ENCODE data around the gene BTBD9.
A peak's percentile ranks its signal among the peaks of the same experiment; 100 is the strongest.
"Not testable (repeated sequence)": the region's sequence is repeated elsewhere in the genome, so short reads cannot be mapped to it uniquely, and the experiment has no call there.

Gene BTBD9

DNA sequence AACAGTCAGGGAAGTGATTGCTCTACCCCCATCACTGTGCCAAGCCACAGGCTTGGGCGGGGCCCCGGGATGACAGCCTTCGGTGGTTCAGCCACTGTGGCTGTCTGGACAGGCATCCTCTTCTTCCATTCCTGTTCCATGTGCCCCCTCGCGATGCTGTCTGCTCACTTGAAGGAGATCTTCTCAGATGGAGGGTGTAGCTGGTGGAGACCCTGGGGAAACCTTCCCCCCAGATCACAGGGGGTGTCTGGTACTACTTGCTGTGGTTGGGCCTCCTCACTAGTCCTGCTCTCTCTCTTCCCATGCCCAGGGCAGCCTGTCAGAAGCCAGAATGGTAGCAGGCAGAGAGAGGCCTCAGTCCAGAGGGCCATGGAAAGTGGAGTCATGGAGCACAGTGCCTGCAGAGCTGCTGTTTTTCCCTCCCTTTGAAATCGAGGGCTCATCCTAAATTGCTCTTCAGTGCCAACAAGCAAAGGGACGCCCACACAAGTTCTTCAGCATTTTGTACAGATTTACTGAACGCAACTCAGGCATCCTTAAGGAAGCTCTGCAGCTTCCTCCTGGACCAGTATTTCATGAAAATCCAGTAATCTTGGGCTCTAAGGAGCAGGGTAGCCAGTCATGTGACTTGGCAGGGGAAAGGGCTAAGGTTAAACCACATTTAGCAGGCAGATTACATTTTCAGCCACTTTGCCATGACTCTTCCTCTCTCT, 493.6 kb downstream of the BTBD9 start:
- DNase-seq, result no peak
- in situ Hi-C loops (cut with HindIII; ENCODE audit: low pct_ligation_motif_present, low pct_unique_long_range_greater_than_20kb, low sequenced_read_pairs), result no loop called here

DNA sequence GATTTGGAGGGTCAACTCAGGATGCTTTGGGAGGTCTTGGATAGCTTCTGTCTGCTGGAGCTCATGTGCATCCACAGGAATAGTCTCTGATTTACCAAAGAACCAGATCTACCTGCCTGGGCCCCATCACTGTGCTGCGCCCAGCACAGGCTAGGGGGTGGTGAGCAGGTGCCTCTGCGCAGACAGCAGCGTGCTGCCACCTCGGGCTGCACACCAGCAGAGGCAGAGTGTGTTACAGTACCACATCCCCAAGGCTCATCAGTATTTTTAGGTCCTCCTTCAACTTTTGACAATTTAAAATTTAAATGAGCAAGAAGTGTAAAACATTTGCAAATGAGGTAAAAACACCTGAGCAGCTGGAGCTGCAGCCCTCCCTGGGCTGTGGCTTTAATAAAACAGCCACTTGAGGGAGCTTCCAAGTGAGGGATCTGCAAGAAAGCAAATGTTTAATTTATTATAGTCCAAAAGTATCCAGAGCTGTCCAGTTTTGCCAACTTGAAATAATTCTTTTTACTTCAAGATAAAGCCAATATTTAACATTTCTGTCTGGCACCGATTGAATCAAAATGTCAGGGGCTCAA, 495.3 kb downstream of the BTBD9 start:
- in situ Hi-C loops (cut with HindIII; ENCODE audit: low pct_ligation_motif_present, low pct_unique_long_range_greater_than_20kb, low sequenced_read_pairs), result no loop called here
- no peak for DNase-seq

GRCh38 chr6:38143191-38144150, 496.3 kb downstream of the BTBD9 start:
- in situ Hi-C loops (cut with HindIII; ENCODE audit: low pct_ligation_motif_present, low pct_unique_long_range_greater_than_20kb, low sequenced_read_pairs), result no loop called here
- DNase-seq, result no peak

DNA sequence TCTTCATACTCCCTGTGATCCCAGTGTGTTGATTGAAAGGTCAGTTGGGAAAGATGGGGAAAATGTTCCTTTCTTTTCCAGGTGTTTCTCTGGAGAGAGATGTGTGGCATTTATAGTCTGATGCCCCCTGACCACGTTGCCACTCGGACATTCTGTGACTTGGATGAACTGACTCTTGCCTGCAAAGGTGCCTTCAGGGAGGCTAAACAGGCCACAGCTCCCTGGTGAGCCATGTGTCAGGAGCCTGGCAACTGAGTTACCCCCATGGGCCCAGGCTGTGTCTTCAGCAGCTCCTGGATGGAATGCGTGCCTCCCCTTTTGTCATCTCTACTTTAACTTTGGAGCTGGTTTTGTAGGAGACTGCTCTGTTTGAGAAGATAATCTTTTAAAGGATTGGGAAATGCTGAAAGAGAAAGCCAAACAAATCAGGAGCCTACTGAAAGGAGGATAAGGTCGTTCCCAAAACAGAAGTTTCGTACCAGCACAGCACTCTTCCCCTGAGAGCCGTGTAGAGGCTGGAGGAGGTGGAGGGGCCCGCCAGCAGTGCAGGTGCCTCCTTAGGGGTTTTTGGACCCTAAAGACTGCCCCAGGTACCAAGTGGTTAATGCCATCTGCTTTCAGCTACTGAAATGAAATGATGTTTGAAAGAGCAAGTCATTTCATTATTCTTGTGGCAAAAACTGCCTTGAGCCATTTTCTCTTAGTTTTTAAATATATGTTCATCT, 497.4 kb downstream of the BTBD9 start:
- in situ Hi-C loops (cut with HindIII; ENCODE audit: low pct_ligation_motif_present, low pct_unique_long_range_greater_than_20kb, low sequenced_read_pairs), result no loop called here
- DNase-seq, result no peak

GRCh38 chr6:38141716-38142115, 498.0 kb downstream of the BTBD9 start:
- in situ Hi-C loops (cut with HindIII; ENCODE audit: low pct_ligation_motif_present, low pct_unique_long_range_greater_than_20kb, low sequenced_read_pairs), result no loop called here
- no peak for DNase-seq

- no peak for DNase-seq
- in situ Hi-C loops (cut with HindIII; ENCODE audit: low pct_ligation_motif_present, low pct_unique_long_range_greater_than_20kb, low sequenced_read_pairs), result no loop called here
Measured at GRCh38 chr6:38141085-38141484, 498.6 kb downstream of the BTBD9 start.

DNA sequence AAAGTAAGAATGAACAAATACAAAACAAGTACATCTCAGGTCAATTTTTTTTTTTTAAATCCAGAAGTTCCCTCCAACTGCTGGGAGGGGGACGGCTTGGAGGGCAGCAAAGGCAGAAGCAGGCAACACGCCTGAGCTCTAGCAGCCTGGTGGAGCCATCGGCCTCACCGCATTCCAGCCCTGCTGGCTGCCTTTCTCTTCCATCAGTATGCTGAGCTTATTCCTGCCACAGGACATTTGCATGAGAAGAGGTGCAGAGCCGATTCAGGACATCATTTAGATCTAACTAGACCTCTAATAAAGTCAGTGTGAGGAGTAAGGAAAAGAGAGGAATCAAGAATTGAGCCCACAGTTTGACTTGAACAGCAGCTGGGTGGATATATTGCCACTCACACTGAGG, 501.4 kb downstream of the BTBD9 start:
- in situ Hi-C loops (cut with HindIII; ENCODE audit: low pct_ligation_motif_present, low pct_unique_long_range_greater_than_20kb, low sequenced_read_pairs), result no loop called here
- no peak for DNase-seq

DNA sequence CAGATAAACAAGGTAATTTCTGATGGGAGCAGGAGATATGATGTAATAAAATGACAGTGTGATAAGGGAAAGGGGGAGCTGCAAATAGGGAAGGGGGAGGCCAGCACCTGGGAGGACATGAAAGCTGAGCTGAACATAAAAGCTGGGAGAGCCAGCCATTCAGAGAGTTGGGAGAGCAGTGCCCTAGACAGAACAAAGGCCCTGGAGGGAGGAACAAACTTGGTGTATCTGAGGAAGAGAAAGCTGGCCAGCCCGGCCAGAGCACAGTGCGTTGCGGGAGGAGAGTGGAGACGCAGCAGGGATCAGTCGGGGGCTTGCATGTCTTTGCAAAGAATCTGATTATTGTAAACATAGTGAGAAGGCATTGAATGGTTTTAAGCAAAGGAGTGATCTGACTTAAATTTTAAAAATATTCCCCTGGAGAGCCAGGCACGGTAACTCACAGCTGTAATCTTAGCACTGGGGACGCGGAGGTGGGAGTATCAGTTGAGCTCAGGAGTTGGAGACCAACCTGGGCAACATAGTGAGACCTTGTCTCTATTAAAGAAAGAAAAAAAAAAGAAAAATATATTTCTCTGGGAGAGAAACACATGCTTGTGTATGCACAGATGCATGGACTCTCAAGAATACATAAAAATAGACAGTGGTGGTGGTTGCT, 502.0 kb downstream of the BTBD9 start:
- DNase-seq, result no peak
- in situ Hi-C loops (cut with HindIII; ENCODE audit: low pct_ligation_motif_present, low pct_unique_long_range_greater_than_20kb, low sequenced_read_pairs), result no loop called here

- in situ Hi-C loops (cut with HindIII; ENCODE audit: low pct_ligation_motif_present, low pct_unique_long_range_greater_than_20kb, low sequenced_read_pairs), result no loop called here
- DNase-seq, result no peak
Measured at GRCh38 chr6:38136547-38136946, 503.2 kb downstream of the BTBD9 start.

- DNase-seq, result no peak
- in situ Hi-C loops (cut with HindIII; ENCODE audit: low pct_ligation_motif_present, low pct_unique_long_range_greater_than_20kb, low sequenced_read_pairs), result no loop called here
Measured at GRCh38 chr6:38134704-38135088, 505.0 kb downstream of the BTBD9 start.

DNA sequence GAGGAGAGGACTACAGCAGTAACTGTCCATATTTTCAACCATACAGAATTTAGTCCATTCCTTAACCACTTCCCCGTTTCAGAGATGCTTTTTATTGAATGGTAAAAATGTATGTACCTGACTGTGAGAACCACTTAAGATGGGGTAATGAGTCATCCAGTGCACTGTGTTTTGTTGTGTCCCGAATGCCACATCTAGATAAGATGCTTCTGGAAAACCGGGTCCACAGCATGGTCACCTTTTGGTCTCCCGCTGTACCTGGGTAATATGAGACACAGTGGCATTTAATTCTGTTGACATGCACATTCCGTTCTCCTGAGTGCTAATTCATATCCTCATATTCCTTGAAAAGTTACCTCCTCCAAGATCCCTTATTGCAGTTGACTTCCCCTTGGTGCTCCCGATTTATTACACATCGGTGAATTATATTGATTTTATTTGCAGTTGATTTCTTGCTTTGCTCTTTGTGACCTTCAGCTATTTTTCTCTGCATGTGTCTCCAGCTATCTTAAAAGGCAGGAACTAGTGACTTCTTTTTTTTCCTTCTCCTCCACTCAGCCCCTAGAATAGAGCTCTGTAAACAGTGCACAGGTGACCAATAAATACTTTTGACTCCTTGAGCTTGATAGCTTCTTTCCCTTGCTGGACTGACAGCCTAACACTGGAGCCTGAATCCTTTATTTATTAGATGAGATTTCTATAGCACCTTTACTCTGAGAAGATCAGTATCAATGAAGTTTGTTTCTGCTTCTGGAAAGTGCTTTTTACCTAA, 505.6 kb downstream of the BTBD9 start:
- in situ Hi-C loops (cut with HindIII; ENCODE audit: low pct_ligation_motif_present, low pct_unique_long_range_greater_than_20kb, low sequenced_read_pairs), result no loop called here
- no peak for DNase-seq

DNA sequence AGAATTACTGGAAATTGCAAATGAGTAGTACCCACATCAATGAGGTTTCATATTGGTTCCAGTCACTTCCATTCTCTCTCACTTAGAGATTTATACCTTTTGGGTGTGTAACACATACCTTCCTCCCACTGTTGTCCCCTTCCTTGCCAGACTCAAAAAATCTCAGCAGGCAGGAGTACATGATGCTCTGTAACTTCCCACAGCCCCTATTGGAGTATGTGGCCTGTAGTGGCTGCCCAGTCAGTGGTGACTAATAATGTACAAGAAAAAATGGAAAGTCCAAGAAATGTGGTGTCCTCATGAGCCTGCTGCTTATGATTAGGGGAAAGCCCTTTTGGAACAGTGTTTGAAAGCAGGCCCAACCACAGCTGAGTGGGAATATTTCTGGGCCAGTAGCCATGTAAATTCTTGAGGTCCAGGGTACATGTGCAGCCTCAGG, 508.2 kb downstream of the BTBD9 start:
- peak; percentile 19 for DNase-seq
- in situ Hi-C loops (cut with HindIII; ENCODE audit: low pct_ligation_motif_present, low pct_unique_long_range_greater_than_20kb, low sequenced_read_pairs), result no loop called here

- DNase-seq, result no peak
- in situ Hi-C loops (cut with HindIII; ENCODE audit: low pct_ligation_motif_present, low pct_unique_long_range_greater_than_20kb, low sequenced_read_pairs), result no loop called here
Measured at GRCh38 chr6:38127284-38127683, 512.4 kb downstream of the BTBD9 start.

DNA sequence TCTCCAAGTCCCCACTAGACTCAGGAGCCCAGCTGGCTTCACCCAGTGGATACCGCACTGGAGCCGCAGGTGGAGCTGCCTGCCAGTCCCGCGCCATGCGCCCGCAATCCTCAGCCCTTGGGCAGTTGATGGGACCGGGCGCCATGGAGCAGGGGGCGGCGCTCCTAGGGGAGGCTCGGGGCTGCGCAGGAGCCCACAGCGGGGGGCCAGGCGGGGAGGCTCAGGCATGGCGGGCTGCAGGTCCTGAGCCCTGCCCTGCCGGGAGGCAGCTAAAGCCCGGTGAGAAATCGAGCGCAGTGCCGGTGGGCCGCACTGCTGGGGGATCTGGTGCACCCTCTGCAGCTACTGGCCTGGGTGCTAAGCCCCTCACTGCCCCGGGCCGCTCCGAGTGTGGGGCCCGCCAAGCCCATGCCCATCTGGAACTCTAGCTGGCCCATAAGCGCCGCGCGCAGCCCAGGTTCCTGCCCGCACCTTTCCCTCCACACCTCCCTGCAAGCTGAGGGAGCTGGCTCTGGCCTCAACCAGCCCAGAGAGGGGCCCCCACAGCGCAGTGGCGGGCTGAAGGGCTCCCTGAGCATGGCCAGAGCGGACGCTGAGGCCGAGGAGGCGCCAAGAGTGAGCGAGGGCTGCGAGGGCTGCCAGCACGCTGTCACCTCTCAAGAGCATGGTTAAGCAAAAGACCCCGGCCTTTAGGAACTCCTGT, 515.4 kb downstream of the BTBD9 start:
- DNase-seq; in situ Hi-C loops (cut with HindIII; ENCODE audit: low pct_ligation_motif_present, low pct_unique_long_range_greater_than_20kb, low sequenced_read_pairs): not testable (repeated sequence)

- DNase-seq, result no peak
- in situ Hi-C loops (cut with HindIII; ENCODE audit: low pct_ligation_motif_present, low pct_unique_long_range_greater_than_20kb, low sequenced_read_pairs), result no loop called here
Measured at GRCh38 chr6:38119516-38119915, 520.2 kb downstream of the BTBD9 start.

DNA sequence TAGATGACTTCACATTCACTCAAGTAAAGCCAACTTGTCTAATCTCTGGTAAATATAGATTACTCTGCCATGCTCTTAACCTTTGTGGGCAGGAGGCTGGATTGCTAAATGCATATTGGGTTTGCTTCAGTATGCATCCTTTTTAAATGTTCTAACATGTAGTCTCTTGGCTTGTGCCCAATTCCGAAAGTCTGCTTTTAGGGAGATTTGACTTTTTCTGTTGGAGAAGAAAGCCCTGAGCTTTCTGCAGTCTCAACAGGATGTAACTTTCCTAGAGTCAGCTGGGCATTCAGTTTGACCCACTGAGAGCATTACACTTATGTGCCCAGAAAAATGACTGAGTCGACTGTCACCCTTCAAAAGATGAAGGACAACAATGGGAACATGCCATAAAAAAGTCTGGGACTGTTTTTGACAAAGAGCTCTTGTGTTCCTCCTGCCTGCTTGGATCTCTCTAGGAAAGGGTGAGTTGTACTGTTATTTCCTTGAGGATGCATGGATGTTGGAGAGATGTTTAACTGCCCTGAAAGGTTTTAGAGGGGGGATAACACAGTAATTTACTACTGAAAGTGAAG, 520.9 kb downstream of the BTBD9 start:
- DNase-seq, result no peak
- in situ Hi-C loops (cut with HindIII; ENCODE audit: low pct_ligation_motif_present, low pct_unique_long_range_greater_than_20kb, low sequenced_read_pairs), result no loop called here

Data from ACHN (cell line).